GM18505 (cell line): ENCODE measurements around the gene EVA1C.
"Not testable (repeated sequence)": the region's sequence is repeated elsewhere in the genome, so short reads cannot be mapped to it uniquely, and the experiment has no call there.

Experiments used
- ATAC-seq: cut with Tn5 transposase; IDR thresholded peaks from one replicate; pipeline ENCODE4 v1.9.1; 2021; ENCODE audit not compliant: unreplicated experiment
- POLR2A ChIP-seq: IDR thresholded peaks from 4 replicates; pipeline ENCODE4 v1.6.1; 2011; ENCODE audit warnings: borderline replicate concordance; ENCODE audit not compliant: insufficient read depth, insufficient read length; ENCODE audit errors: extremely low read depth

The EVA1C gene

DNA sequence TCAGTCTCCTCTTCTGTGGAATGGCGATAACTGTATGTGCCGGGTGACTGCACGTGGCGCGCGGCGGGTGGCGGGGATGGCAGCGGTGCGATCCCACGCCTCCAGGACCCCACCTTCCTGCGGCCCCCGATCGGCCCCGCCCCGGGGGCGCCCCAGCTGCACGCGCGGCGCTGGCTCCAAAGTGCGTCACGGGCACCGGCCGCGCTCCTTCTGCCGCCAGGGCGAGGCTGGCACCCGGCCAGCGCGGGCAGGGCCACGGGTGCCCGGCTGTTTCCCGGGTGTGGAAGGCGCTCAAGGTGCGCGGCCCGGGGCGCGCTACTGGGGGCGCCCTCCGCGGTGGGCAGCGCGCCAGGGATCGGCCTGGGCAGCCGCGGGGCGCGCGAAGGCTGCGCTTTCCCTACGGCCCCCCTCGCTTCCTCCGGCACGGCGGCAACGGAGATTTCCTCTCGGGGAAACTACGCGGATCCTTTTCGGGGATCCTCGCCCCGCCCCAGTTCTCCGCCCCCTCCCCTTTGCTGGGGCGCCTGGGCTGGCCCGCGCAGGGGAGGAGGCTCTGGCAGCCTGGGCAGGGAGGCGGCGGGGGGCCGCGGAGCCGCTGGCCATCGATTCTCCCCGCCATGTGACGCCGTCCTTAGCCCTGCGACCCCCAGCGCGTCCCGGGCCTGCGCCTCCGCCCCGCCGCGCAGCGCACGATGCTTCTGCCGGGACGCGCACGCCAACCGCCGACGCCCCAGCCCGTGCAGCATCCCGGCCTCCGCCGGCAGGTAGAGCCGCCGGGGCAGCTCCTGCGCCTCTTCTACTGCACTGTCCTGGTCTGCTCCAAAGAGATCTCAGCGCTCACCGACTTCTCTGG is at the start of gene EVA1C:
EVA1C (plus strand) TSS at position 545 of the 853 bp plus-strand sequence; CDS start at position 693, 148 bp downstream.
- ATAC-seq = no peak
- TF ChIP-seq POLR2A = no peak

DNA sequence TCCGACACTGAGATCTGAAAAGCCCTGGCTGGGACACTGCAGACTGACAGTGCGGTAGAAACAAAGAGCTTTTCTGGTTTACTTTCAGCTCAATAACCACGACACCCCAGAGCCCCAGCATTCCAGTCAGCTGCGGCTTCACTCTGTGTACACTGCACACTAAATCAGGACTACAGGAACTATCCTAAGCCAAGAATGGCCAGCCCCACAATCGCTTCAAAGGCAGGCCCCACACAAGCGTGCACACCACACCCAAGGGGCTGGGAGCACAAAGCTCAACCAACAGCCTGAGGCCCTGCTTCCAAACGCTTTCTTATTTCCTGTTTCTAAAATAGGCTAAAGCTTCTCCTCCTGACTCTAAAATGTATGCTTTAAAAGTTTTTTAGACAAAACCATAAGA is 48.1 kb upstream of the EVA1C start:
- no peak for TF ChIP-seq POLR2A
- no peak for ATAC-seq

DNA sequence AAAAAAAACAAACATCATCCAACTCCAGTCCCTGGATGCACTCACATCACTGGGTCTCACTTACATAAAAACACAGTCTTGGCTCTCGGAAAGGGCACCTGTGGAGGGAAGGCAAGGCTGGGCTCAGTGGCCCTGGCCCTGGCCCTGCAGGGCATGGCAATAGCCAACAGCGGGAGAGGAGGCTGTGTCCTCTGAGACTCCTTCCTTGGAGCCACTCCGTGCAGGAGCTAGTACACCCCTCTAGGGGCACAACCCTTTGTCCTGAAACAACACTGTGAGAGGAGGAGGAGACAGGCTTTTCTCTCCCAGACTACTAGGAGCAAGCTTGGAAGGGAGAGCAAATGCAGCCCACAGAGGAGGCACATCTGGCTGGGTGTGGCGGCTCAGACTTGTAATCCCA is 47.7 kb upstream of the EVA1C start:
- ATAC-seq = no peak
- TF ChIP-seq POLR2A = no peak

GRCh38 chr21:32366191-32366590 is 46.3 kb upstream of the EVA1C start:
- ATAC-seq = no peak
- no peak for TF ChIP-seq POLR2A

DNA sequence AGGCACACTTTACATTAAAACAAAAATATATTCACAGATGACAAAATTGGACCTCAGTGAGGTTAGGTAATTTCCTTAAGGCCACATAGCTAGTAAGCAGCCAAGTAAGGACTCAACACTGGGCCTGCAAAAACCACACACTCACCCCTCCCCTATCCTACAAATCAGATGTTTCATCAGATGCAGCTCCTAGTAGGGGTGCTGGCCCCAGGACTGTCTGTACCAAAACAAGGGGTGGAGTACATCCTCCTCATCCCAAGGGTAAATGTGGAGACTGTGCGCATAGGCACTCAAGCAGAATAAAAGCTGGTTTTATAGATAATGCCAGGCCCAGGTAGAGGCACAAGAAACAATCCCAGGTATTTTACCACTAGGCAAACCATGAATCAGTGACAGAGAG is 45.3 kb upstream of the EVA1C start:
- no peak for TF ChIP-seq POLR2A
- ATAC-seq = no peak

DNA sequence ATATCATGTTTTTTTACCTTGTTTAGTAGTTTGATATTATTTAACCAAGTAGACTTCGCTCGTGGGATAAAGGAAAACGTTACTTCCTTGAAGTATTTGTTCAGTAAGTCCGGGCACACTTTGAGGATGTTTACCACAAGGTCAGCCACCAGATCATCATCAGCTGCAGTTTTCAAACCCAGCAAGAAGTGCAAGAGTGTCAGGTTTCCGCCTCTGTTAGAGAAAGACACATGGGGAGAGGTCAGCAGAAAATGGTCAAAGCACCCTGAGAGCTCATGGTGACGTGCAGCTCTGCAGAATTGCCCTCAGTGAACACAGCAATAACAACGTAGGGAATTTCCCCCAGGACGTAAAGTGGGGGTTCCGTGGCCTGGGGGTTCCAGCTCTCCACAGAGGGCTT is 44.1 kb upstream of the EVA1C start:
- ATAC-seq = no peak
- no peak for TF ChIP-seq POLR2A

- not testable (repeated sequence) for ATAC-seq
Observed at GRCh38 chr21:32368961-32369360, 43.5 kb upstream of the EVA1C start.

- no peak for TF ChIP-seq POLR2A
- ATAC-seq = no peak
Observed at GRCh38 chr21:32370998-32371766, 41.3 kb upstream of the EVA1C start.

DNA sequence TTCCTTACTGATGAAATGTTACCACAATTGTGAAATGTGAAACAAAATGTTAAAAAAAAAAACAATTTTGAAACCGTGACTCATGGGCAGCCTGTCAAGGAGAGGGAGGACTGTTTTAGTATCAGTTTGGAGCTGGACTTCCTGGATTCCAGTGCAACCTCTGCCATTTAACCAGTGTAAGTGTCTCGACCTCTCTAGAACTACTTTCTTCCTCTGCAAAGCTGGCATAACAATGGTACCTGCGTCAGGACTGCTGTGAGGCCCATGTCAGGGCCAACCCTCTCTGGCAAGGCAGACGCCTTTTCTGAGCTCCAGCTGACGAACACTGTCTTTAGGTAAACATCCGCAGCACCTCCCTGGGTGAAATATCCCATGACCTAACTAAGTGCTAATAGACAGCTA is 40.6 kb upstream of the EVA1C start:
- TF ChIP-seq POLR2A = no peak
- no peak for ATAC-seq

GRCh38 chr21:32372755-32373154 is 39.8 kb upstream of the EVA1C start:
- TF ChIP-seq POLR2A = no peak
- ATAC-seq = no peak

DNA sequence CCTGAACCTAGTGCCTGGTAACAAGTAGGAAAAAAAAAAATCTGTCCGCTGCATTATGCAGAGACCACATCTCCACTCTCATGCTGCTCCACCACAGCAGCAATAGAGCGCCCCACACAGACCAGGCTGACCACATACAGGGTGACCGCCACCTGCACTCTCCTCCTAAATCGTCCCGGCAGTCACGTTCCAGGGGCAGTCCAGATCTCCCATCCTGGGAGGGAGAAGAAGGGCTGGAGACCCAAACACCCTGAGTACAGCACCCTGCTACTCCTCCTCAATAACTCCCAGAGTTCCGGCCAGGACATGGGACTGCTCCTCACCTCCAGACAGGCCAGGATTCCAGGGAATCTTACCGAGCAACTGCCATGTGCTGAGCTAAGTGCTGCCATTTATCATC is 35.0 kb upstream of the EVA1C start:
- no peak for TF ChIP-seq POLR2A
- ATAC-seq = no peak

DNA sequence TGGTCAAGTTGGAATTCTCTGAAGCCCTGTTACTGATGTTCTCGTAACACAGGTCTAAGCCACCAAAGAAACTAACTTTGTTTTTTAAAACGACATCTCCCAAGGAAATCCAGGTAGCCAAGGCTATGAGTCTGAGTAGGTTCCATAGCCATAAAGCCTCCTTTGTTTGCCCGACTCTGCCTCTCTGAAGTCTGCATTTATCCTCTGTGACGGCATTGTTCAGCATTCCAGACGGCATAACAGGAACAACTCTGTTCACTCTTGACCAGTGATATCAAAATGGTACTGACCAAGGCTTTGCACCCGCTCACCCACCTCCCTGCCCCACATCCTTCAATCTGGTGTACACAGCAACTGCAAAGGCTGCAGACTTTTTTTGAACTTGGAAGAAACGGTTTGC is 34.5 kb upstream of the EVA1C start:
- no peak for TF ChIP-seq POLR2A
- no peak for ATAC-seq

DNA sequence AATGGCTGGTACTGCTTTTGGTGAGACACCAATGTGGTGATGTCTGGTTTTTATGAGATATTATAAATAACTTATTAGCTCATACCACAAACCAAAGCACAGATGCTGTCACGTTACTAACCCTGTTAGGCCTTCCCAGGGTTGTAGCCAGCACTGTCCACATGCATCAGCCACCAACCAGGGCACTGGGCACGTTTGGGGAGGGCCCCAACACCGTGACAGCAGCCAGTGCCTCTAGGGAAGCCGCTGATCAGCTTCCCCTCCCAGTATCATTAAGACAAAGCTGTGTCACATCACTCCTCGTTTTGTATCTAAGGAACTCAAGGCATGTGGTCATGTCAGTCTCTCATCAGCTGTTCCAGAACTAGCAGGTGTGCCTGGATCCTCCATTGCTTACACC is 33.5 kb upstream of the EVA1C start:
- TF ChIP-seq POLR2A = no peak
- no peak for ATAC-seq

DNA sequence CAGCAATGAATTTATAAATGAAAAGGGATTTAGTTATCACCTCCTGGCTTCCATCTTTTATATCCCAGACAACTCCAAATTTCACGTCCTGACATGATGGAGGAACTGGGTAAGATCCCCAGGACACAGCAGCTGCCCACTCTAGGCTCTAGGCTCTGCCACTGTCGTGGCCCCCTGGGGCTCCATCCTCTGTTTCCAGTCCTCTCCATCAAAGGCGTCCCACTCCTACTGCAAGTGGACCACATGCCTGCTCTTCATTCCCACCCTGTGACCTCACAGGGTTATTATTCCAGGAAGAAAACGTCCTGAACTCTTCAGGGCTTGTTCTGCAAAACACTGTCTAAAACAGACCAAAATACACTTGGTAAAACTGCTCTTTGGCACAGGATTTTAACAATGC is 31.6 kb upstream of the EVA1C start:
- no peak for ATAC-seq

More for the DNA sequence above, 31.6 kb upstream of the EVA1C start:
- TF ChIP-seq POLR2A = no peak
